Cardiac fibroblast (primary cell): Measurements from ENCODE around the gene EGLN1.

Source experiments
- DNase-seq, 2 donors: peaks; one replicate each; pipeline versions ENCODE4 v3.0.0 to v3.0.0-alpha.2; 2010; ENCODE audit warnings: low read depth in 2 of 2
- H3K4me3 ChIP-seq, 2 donors: replicated peaks in 1 of 2; 1 replicate in 1 of 2; 2 replicates in 1 of 2; pipeline ENCODE4 v1.5.1; 2011; ENCODE audit warnings: low read depth in 2 of 2, low read length in 2 of 2, mild to moderate bottlenecking in 2 of 2, moderate library complexity in 1 of 2
- CTCF ChIP-seq: IDR thresholded peaks from one replicate; pipeline ENCODE4 v1.5.1; 2011; ENCODE audit warnings: low read depth, mild to moderate bottlenecking, low read length, inconsistent platforms

EGLN1 gene

GRCh38 chr1:231396643-231397042 lies 25.4 kb downstream of the EGLN1 start:
- no peak for DNase-seq
- no peak overlapping the region for H3K4me3 ChIP-seq
- no peak for TF ChIP-seq CTCF

- no peak for DNase-seq
- TF ChIP-seq CTCF: no peak
- H3K4me3 ChIP-seq: no peak overlapping the region
These were observed 26.1 kb downstream of the EGLN1 start for GRCh38 chr1:231395998-231396390.

GRCh38 chr1:231395076-231395997 lies 26.8 kb downstream of the EGLN1 start:
- no peak for TF ChIP-seq CTCF
- peak overlapping the region in 1 of 2 donors; percentile 13 for H3K4me3 ChIP-seq
- peak; percentile 97 for DNase-seq

GRCh38 chr1:231393668-231394067 lies 28.4 kb downstream of the EGLN1 start:
- no peak overlapping the region for H3K4me3 ChIP-seq
- no peak for TF ChIP-seq CTCF
- DNase-seq: peak in 1 of 2 donors; percentile 28

- DNase-seq: no peak
- no peak for TF ChIP-seq CTCF
- no peak overlapping the region for H3K4me3 ChIP-seq
These were observed 29.5 kb downstream of the EGLN1 start for GRCh38 chr1:231392389-231393131.

GRCh38 chr1:231390071-231390470 lies 32.0 kb downstream of the EGLN1 start:
- no peak overlapping the region for H3K4me3 ChIP-seq
- DNase-seq: peak in 1 of 2 donors; percentile 75
- TF ChIP-seq CTCF: no peak
